Measurements from ENCODE around the gene GARIN5A.

GRCh38 chr19:50460161-50460765, 16.4 kb downstream of the GARIN5A start:
- TF ChIP-seq POLR2AphosphoS5 (IDR thresholded peaks at IDR 0.05; ENCODE audit: low read depth, low read length) (no peak), REST (IDR thresholded peaks at IDR 0.05; ENCODE audit: insufficient read depth in 1 of 2, low read depth in 2 of 2, low read length in 1 of 2) (no peak), SIN3A (IDR thresholded peaks at IDR 0.05; ENCODE audit: borderline replicate concordance, insufficient read depth, low read depth, low read length) (no peak)
- TF ChIP-seq, protein P1, sequence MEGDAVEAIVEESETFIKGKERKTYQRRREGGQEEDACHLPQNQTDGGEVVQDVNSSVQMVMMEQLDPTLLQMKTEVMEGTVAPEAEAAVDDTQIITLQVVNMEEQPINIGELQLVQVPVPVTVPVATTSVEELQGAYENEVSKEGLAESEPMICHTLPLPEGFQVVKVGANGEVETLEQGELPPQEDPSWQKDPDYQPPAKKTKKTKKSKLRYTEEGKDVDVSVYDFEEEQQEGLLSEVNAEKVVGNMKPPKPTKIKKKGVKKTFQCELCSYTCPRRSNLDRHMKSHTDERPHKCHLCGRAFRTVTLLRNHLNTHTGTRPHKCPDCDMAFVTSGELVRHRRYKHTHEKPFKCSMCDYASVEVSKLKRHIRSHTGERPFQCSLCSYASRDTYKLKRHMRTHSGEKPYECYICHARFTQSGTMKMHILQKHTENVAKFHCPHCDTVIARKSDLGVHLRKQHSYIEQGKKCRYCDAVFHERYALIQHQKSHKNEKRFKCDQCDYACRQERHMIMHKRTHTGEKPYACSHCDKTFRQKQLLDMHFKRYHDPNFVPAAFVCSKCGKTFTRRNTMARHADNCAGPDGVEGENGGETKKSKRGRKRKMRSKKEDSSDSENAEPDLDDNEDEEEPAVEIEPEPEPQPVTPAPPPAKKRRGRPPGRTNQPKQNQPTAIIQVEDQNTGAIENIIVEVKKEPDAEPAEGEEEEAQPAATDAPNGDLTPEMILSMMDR (IDR thresholded peaks at IDR 0.05), result no peak

All from Panc1 (cell line).